GM10847 (cell line): ENCODE measurements around the gene CDC26.

Experiments used
- POLR2A ChIP-seq: IDR thresholded peaks from 2 replicates; pipeline ENCODE4 v1.6.1; 2011; ENCODE audit not compliant: insufficient read length; ENCODE audit errors: extremely low read depth

Gene CDC26

GRCh38 chr9:113261917-113262671 is 13.3 kb downstream of the CDC26 start:
- TF ChIP-seq POLR2A: no peak

GRCh38 chr9:113258282-113258681 is 17.1 kb downstream of the CDC26 start:
- TF ChIP-seq POLR2A: no peak

- no peak for TF ChIP-seq POLR2A
These were observed 17.5 kb downstream of the CDC26 start for GRCh38 chr9:113257863-113258262.

- TF ChIP-seq POLR2A: no peak
These were observed 19.9 kb downstream of the CDC26 start for GRCh38 chr9:113255438-113255837.

- TF ChIP-seq POLR2A: no peak
These were observed 20.4 kb downstream of the CDC26 start for GRCh38 chr9:113254991-113255390.

GRCh38 chr9:113250807-113251206 is 24.6 kb downstream of the CDC26 start:
- TF ChIP-seq POLR2A: no peak

GRCh38 chr9:113247640-113248039 is 27.7 kb downstream of the CDC26 start:
- no peak for TF ChIP-seq POLR2A

GRCh38 chr9:113246928-113247327 is 28.4 kb downstream of the CDC26 start:
- TF ChIP-seq POLR2A: no peak

- TF ChIP-seq POLR2A: no peak
These were observed 29.5 kb downstream of the CDC26 start for GRCh38 chr9:113245894-113246293.

GRCh38 chr9:113244556-113244955 is 30.8 kb downstream of the CDC26 start:
- no peak for TF ChIP-seq POLR2A

GRCh38 chr9:113241161-113241560 is 34.2 kb downstream of the CDC26 start:
- TF ChIP-seq POLR2A: no peak

GRCh38 chr9:113238859-113239232 is 36.5 kb downstream of the CDC26 start:
- TF ChIP-seq POLR2A: no peak

GRCh38 chr9:113238202-113238858 is 37.0 kb downstream of the CDC26 start:
- no peak for TF ChIP-seq POLR2A

- no peak for TF ChIP-seq POLR2A
These were observed 38.3 kb downstream of the CDC26 start for GRCh38 chr9:113237026-113237425.

GRCh38 chr9:113231701-113232100 is 43.7 kb downstream of the CDC26 start:
- no peak for TF ChIP-seq POLR2A

- TF ChIP-seq POLR2A: no peak
These were observed 47.2 kb downstream of the CDC26 start for GRCh38 chr9:113228130-113228665.
